Neural progenitor cell (in vitro differentiated cells): ENCODE data around the gene SYMPK. TPM values are rescaled to one million over a fixed set of nuclear protein-coding genes. Genes with fewer than 3 reads are reported as not detected.

Source experiments
- DNase-seq: peaks from one replicate; pipeline ENCODE4 v3.0.0-alpha.2; 2016; ENCODE audit warnings: low spot score
- H2AFZ ChIP-seq: fragments of 200-600 bp; sonication (generic); replicated peaks from 2 replicates; pipeline ENCODE4 v1.6.1; 2016; ENCODE audit warnings: antibody characterized with exemption
- H3F3A ChIP-seq: fragments of 200-600 bp; sonication (generic); 2 replicates; pipeline ENCODE4 v1.6.1; 2016; ENCODE audit warnings: antibody characterized with exemption, low read depth
- H3K27ac ChIP-seq: fragments of 200-600 bp; sonication (generic); 2 replicates; pipeline ENCODE4 v1.5.1; 2016; ENCODE audit warnings: mild to moderate bottlenecking
- H3K27me3 ChIP-seq: fragments of 200-600 bp; sonication (generic); 2 replicates; pipeline ENCODE4 v1.6.1; 2016; ENCODE audit warnings: mild to moderate bottlenecking, moderate library complexity
- H3K36me3 ChIP-seq: fragments of 200-600 bp; sonication (generic); 2 replicates; pipeline ENCODE4 v1.5.1; 2016
- H3K4me1 ChIP-seq: fragments of 200-600 bp; sonication (generic); 2 replicates; pipeline ENCODE4 v1.6.1; 2016; ENCODE audit warnings: mixed run types
- H3K4me2 ChIP-seq: fragments of 200-600 bp; sonication (generic); 2 replicates; pipeline ENCODE4 v1.6.1; 2016
- H3K4me3 ChIP-seq: fragments of 200-600 bp; sonication (generic); 2 replicates; pipeline ENCODE4 v1.5.1; 2016
- H3K79me2 ChIP-seq: fragments of 200-600 bp; sonication (generic); 2 replicates; pipeline ENCODE4 v1.6.1; 2016; ENCODE audit warnings: low read depth
- H3K9ac ChIP-seq: fragments of 200-600 bp; sonication (generic); 2 replicates; pipeline ENCODE4 v1.6.1; 2016
- H3K9me3 ChIP-seq: fragments of 200-600 bp; sonication (generic); 2 replicates; pipeline ENCODE4 v1.5.1; 2016; ENCODE audit warnings: low read depth
- H4K20me1 ChIP-seq: fragments of 200-600 bp; sonication (generic); 2 replicates; pipeline ENCODE4 v1.6.1; 2016; ENCODE audit warnings: low read depth
- H3K27ac Mint-ChIP-seq: 3 replicates; pipeline ENCODE4 v1.8.0; 2021; ENCODE audit warnings: mixed read lengths
- H3K27me3 Mint-ChIP-seq: 2 replicates; pipeline ENCODE4 v1.8.0; 2022; ENCODE audit warnings: low read depth, mild to moderate bottlenecking, inconsistent platforms, moderate library complexity, mixed read lengths; ENCODE audit not compliant: insufficient read depth
- H3K36me3 Mint-ChIP-seq: 3 replicates; pipeline ENCODE4 v1.8.0; 2021; ENCODE audit warnings: mixed read lengths
- H3K4me1 Mint-ChIP-seq: 3 replicates; pipeline ENCODE4 v1.8.0; 2021; ENCODE audit warnings: mixed read lengths
- H3K4me3 Mint-ChIP-seq: 3 replicates; pipeline ENCODE4 v1.8.0; 2021; ENCODE audit warnings: mild to moderate bottlenecking, moderate library complexity, mixed read lengths
- H3K9me3 Mint-ChIP-seq: 3 replicates; pipeline ENCODE4 v1.8.0; 2020; ENCODE audit warnings: mixed read lengths
- EZH2 ChIP-seq: fragments of 200-600 bp; sonication (generic); IDR thresholded peaks from 2 replicates; pipeline ENCODE4 v1.6.1; 2017; ENCODE audit warnings: antibody characterized with exemption, mild to moderate bottlenecking, moderate library complexity
- EZH2phosphoT487 ChIP-seq: fragments of 200-600 bp; sonication (generic); IDR thresholded peaks from 2 replicates; pipeline ENCODE4 v1.6.1; 2017; ENCODE audit warnings: antibody characterized with exemption
- total RNA-seq: library from RNA; depleted of rRNA; stranded (reverse); fragments of >200 nt; gene quantifications from 2 replicates; pipeline ENCODE4 v1.2.3, GENCODE V29; 2015; ENCODE audit warnings: low replicate concordance
- TF ChIP-seq, protein P1 (sequence below): fragments of 200-600 bp; sonication (generic); IDR thresholded peaks from 2 replicates; pipeline ENCODE4 v1.5.1; 2017; ENCODE audit warnings: antibody characterized with exemption, mild to moderate bottlenecking

SYMPK gene
- total RNA-seq, 1 donor from 2014 or later = 38.3 TPM

DNA sequence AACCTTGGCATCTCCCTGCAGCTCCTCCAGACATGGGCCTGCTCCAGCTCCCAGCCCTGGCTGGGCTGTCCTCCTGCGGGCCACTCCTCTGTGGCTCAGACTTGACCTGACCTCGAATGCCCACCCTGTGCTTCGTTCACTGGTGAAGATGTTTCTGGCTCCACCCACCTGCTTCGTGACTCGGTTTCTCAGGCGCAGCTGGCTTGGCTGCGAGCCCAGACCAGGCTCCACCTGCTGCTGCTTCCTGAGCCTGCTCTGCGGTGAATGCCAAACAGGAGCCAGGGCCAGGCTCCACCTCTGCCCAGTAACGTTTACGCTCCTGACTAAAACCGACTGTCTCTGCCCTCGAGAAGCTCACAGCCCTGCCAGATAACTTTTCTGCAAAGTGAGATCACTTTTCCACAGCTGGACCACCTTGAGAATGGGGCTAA, 38.9 kb downstream of the SYMPK start:
- H3K36me3 Mint-ChIP-seq = peaks cover 21% of the 10 kb centered on the region
- Histone ChIP-seq H3K9ac (no peak overlapping the region), H3F3A (no peaks in the 10 kb centered on the region), H3K4me1 (no peaks in the 10 kb centered on the region), H3K4me2 (no peak overlapping the region), H3K79me2 (no peaks in the 10 kb centered on the region), H2AFZ (no peak overlapping the region), H3K9me3 (no peaks in the 10 kb centered on the region), H3K4me3 (no peak overlapping the region), H3K27me3 (no peaks in the 10 kb centered on the region), H3K27ac (no peak overlapping the region), H4K20me1 (no peaks in the 10 kb centered on the region), H3K36me3 (no peaks in the 10 kb centered on the region)
- DNase-seq = no peak
- no peaks in the 10 kb centered on the region for H3K9me3 Mint-ChIP-seq
- peaks cover 4% of the 10 kb centered on the region for H3K4me1 Mint-ChIP-seq
- H3K4me3 Mint-ChIP-seq = no peak overlapping the region
- peaks cover 10% of the 10 kb centered on the region for H3K27me3 Mint-ChIP-seq
- H3K27ac Mint-ChIP-seq = no peak overlapping the region
- TF ChIP-seq, protein P1, sequence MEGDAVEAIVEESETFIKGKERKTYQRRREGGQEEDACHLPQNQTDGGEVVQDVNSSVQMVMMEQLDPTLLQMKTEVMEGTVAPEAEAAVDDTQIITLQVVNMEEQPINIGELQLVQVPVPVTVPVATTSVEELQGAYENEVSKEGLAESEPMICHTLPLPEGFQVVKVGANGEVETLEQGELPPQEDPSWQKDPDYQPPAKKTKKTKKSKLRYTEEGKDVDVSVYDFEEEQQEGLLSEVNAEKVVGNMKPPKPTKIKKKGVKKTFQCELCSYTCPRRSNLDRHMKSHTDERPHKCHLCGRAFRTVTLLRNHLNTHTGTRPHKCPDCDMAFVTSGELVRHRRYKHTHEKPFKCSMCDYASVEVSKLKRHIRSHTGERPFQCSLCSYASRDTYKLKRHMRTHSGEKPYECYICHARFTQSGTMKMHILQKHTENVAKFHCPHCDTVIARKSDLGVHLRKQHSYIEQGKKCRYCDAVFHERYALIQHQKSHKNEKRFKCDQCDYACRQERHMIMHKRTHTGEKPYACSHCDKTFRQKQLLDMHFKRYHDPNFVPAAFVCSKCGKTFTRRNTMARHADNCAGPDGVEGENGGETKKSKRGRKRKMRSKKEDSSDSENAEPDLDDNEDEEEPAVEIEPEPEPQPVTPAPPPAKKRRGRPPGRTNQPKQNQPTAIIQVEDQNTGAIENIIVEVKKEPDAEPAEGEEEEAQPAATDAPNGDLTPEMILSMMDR = no peak
- no peak for TF ChIP-seq EZH2
- TF ChIP-seq EZH2phosphoT487 = no peak

DNA sequence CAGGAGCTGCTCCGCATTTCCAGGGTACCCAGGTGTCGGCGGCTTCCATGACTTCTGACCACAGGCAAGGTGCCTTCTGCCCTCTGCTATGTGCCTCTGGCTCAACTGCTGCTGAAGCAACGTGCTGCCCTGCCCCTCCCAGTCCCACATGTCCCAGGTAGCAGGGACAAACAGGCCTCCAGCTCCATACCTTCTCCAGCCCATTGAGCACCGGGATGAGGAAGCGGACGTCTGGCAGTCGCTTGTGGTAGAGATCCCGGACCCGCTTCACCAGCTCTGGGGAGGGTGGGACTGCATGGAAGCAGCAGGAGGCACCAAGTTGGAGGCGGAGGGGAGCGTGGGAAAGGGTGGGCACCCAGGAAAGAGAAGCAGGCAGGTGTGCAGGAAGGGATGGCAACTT, 39.8 kb downstream of the SYMPK start:
- H3K27me3 Mint-ChIP-seq = peaks cover 6% of the 10 kb centered on the region
- no peaks in the 10 kb centered on the region for H3K36me3 ChIP-seq
- peaks cover 1% of the 10 kb centered on the region for H4K20me1 ChIP-seq
- H3K9me3 ChIP-seq = no peaks in the 10 kb centered on the region
- H3K79me2 ChIP-seq = no peaks in the 10 kb centered on the region
- no peak for DNase-seq
- H3K27ac ChIP-seq = no peak overlapping the region
- no peak overlapping the region for H3K9ac ChIP-seq
- H3K4me1 ChIP-seq = peaks cover 2% of the 10 kb centered on the region
- no peak overlapping the region for H3K27ac Mint-ChIP-seq
- H3K4me1 Mint-ChIP-seq = peaks cover 4% of the 10 kb centered on the region
- H3K4me3 Mint-ChIP-seq = no peak overlapping the region
- peaks cover 15% of the 10 kb centered on the region for H3K36me3 Mint-ChIP-seq
- peaks cover 3% of the 10 kb centered on the region for H3F3A ChIP-seq
- no peak for TF ChIP-seq EZH2phosphoT487
- no peak for TF ChIP-seq EZH2
- TF ChIP-seq, protein P1 = no peak
- no peak overlapping the region for H2AFZ ChIP-seq
- H3K4me2 ChIP-seq = no peak overlapping the region
- no peak overlapping the region for H3K4me3 ChIP-seq
- no peaks in the 10 kb centered on the region for H3K9me3 Mint-ChIP-seq
- no peaks in the 10 kb centered on the region for H3K27me3 ChIP-seq

DNA sequence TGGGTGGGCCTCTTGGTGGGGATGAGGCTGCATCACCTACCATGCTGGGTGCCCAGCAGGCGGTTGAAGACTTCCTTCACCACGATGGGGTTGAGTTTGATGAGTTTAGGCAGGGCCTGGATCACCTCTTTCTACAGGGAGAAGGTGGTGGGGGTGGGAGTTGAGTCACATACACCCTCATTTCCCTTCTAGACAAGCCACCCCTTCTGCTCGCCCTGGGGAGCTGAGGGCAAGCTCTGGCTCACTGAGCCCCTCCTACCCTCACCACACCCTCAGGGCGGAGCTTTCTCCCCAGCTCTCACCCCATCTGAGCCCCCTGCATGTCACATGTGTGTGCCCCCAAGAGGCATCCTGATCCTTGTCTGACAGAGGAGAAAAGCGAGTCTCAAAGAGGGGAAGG, 40.2 kb downstream of the SYMPK start:
- Histone ChIP-seq H3K36me3 (no peaks in the 10 kb centered on the region), H3F3A (peaks cover 8% of the 10 kb centered on the region), H3K27ac (no peak overlapping the region), H4K20me1 (peaks cover 6% of the 10 kb centered on the region), H3K27me3 (no peaks in the 10 kb centered on the region), H3K4me2 (no peak overlapping the region), H3K4me1 (peaks cover 6% of the 10 kb centered on the region), H2AFZ (no peak overlapping the region), H3K79me2 (no peaks in the 10 kb centered on the region), H3K9me3 (no peaks in the 10 kb centered on the region), H3K4me3 (no peak overlapping the region), H3K9ac (no peak overlapping the region)
- TF ChIP-seq EZH2phosphoT487 (no peak), EZH2 (no peak)
- TF ChIP-seq, protein P1 = no peak
- Mint-ChIP-seq H3K4me1 (peaks cover 4% of the 10 kb centered on the region), H3K4me3 (no peak overlapping the region), H3K27ac (no peak overlapping the region), H3K36me3 (peaks cover 12% of the 10 kb centered on the region), H3K9me3 (no peaks in the 10 kb centered on the region), H3K27me3 (peaks cover 6% of the 10 kb centered on the region)
- no peak for DNase-seq
